ENCODE data around the gene EIF4B.
"Not testable (repeated sequence)": the region's sequence is repeated elsewhere in the genome, so short reads cannot be mapped to it uniquely, and the experiment has no call there.

Gene EIF4B

GRCh38 chr12:53004582-53004981 is 1.7 kb upstream of the EIF4B start:
- no peak for DNase-seq

- DNase-seq = no peak
These were observed 856 bp upstream of the EIF4B start for GRCh38 chr12:53005215-53005985.

GRCh38 chr12:53006810-53007309 is 604 bp downstream of the EIF4B start:
- DNase-seq = peak; percentile 58 to 62

- no peak for DNase-seq
These were observed 1.1 kb downstream of the EIF4B start for GRCh38 chr12:53007343-53007742.

- not testable (repeated sequence) for DNase-seq
These were observed 2.5 kb downstream of the EIF4B start for GRCh38 chr12:53008760-53009159.

GRCh38 chr12:53010955-53011354 is 4.7 kb downstream of the EIF4B start:
- DNase-seq = no peak

GRCh38 chr12:53011889-53012288 is 5.6 kb downstream of the EIF4B start:
- no peak for DNase-seq

GRCh38 chr12:53012928-53013327 is 6.7 kb downstream of the EIF4B start:
- no peak for DNase-seq

- DNase-seq = no peak
These were observed 8.5 kb downstream of the EIF4B start for GRCh38 chr12:53014709-53015108.

- DNase-seq = no peak
These were observed 19.0 kb downstream of the EIF4B start for GRCh38 chr12:53025250-53025649.

GRCh38 chr12:53027014-53027413 is 20.8 kb downstream of the EIF4B start:
- not testable (repeated sequence) for DNase-seq

GRCh38 chr12:53031616-53032015 is 25.4 kb downstream of the EIF4B start:
- no peak for DNase-seq

- not testable (repeated sequence) for DNase-seq
These were observed 27.6 kb downstream of the EIF4B start for GRCh38 chr12:53033832-53034231.

GRCh38 chr12:53034459-53034858 is 28.2 kb downstream of the EIF4B start:
- DNase-seq = no peak

GRCh38 chr12:53036802-53037201 is 30.5 kb downstream of the EIF4B start:
- no peak for DNase-seq

GRCh38 chr12:53039851-53040250 is 33.6 kb downstream of the EIF4B start:
- no peak for DNase-seq

- no peak for DNase-seq
These were observed 36.6 kb downstream of the EIF4B start for GRCh38 chr12:53042607-53043454.

GRCh38 chr12:53044052-53044581 is 37.9 kb downstream of the EIF4B start:
- DNase-seq = no peak

GRCh38 chr12:53044896-53045695 is 38.8 kb downstream of the EIF4B start:
- no peak for DNase-seq

GRCh38 chr12:53045696-53046045 is 39.4 kb downstream of the EIF4B start:
- no peak for DNase-seq

GRCh38 chr12:53046655-53047220 is 40.5 kb downstream of the EIF4B start:
- peak in 1 of 2 experiments; percentile 45 for DNase-seq
